ENCODE results near the gene ABHD5.

DNA sequence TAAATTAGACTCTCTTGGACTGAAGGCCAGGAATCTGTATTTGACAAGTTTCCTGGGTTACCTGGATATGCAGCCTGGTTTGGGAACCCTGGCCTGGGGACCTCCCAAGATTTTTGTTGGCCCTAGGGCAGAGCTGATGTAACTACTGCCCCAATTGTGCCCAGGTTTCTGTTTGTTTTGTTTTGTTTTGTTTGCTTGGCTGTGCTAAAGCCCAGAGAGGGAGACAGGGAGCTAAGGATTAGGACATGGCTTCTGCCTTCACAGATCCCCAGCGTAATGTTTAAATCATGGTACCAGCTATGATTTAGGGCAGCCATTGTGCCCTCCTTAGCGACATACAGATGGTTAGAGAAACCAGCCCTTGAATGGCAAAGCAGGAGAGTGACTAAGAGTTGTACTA, 47.6 kb downstream of the ABHD5 start:
- TF ChIP-seq POLR2AphosphoS5 (IDR thresholded peaks at IDR 0.05; ENCODE audit: borderline replicate concordance, low read depth, low read length) (no peak), FOXP2 (optimal IDR thresholded peaks at IDR 0.05; ENCODE audit: control extremely low read depth, extremely low read length, insufficient read depth) (no peak)

All from SK-N-MC (cell line).